ENCODE results near the gene MLH3. TPM values are rescaled to one million over a fixed set of nuclear protein-coding genes. Genes with fewer than 3 reads are reported as not detected.

The MLH3 gene
- total RNA-seq, 3 donors from 2014 or later = 31.8 to 53.1 (median 42.9) TPM

DNA sequence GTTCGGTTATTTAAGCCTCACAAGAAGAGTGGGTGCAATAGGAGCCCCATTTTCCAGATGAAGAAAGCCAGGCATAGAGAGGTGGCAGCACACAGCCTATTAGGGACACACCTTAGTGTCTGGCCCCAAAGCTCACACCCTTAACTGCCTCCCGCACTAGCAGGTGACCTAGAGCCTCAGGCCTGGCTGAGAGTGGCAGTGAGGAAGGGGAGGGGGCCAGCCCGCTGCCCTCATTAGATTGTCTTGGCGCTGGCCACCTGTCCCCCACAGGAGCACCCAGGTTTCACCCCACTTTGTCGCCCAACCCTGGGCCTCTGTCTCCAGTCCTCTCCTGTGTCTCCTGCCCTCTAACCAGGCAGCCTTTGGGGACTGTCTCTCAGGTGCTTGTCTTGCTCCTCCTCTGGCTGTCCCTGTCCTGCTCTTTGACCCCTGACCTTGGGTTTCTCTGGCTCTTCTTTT, 77.3 kb downstream of the MLH3 start:
- Histone ChIP-seq H3K27me3 (no peaks in the 10 kb centered on the region), H3K4me3 (no peak overlapping the region), H3K4me1 (peaks cover 0 to 1% of the 10 kb centered on the region in 2 donors), H3K27ac (peak overlapping the region in 1 of 2 donors; percentile 68), H3K9me3 (no peaks in the 10 kb centered on the region), H3K36me3 (no peaks in the 10 kb centered on the region)
- intact Hi-C loops (cut with DNase I; ENCODE audit: low total_unique reads) = no loop called here
- TF ChIP-seq POLR2AphosphoS5 (IDR thresholded peaks at IDR 0.05) = no peak
- no peak for TF ChIP-seq CTCF (IDR thresholded peaks at IDR 0.05)
- TF ChIP-seq POLR2A (IDR thresholded peaks at IDR 0.05) = no peak
- DNase-seq (ENCODE audit: low spot score in 2 of 2) = no peak

DNA sequence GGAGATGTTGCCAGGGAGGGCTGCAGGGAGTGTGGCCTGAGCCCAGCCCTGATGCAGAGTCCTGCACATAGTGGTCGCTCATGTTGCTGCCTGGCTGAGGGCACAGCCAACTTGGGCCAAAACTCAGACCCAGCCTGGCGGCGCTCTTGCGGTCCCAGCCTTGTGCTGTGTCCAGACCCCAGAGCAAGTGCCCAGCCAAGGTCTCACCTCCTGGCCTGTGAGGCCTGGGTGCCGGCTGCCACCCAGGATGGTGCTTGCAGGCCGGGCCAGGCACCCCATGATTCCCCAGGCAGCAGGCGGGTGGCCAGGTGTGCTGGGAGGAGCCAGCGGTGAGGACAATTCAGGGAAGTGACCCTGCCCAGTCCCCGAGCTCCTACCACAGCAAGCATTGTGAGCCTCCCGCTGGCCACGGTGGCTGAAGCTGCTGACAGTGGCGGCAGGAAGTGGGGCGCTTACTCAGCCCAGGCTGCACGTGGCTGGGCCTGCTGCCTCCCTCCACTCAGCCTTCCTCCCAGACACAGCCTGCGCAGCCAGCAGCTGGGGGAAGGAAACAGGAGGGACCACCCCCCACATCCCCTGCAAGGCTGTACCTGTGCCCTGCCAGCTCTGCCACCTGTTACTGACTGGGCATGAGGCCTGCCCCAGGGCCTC, 78.1 kb downstream of the MLH3 start:
- intact Hi-C loops (cut with DNase I; ENCODE audit: low total_unique reads) = no loop called here
- TF ChIP-seq CTCF (IDR thresholded peaks at IDR 0.05) (no peak), POLR2AphosphoS5 (IDR thresholded peaks at IDR 0.05) (peak in 1 of 3 donors; percentile 32)
- no peaks in the 10 kb centered on the region for H3K27me3 ChIP-seq
- H3K27ac ChIP-seq = peak overlapping the region in 1 of 2 donors; percentile 68
- no peak overlapping the region for H3K4me3 ChIP-seq
- no peaks in the 10 kb centered on the region for H3K36me3 ChIP-seq
- H3K4me1 ChIP-seq = no peaks in the 10 kb centered on the region
- DNase-seq (ENCODE audit: low spot score in 2 of 2) = no peak
- H3K9me3 ChIP-seq = no peaks in the 10 kb centered on the region

GRCh38 chr14:74968811-74969210, 82.5 kb downstream of the MLH3 start:
- Histone ChIP-seq H3K9me3 (no peaks in the 10 kb centered on the region), H3K27me3 (no peaks in the 10 kb centered on the region), H3K4me3 (no peak overlapping the region), H3K36me3 (no peaks in the 10 kb centered on the region), H3K4me1 (no peaks in the 10 kb centered on the region), H3K27ac (no peak overlapping the region)
- intact Hi-C loops (cut with DNase I; ENCODE audit: low total_unique reads) = no loop called here
- no peak for DNase-seq (ENCODE audit: low spot score in 2 of 2)
- TF ChIP-seq POLR2A (IDR thresholded peaks at IDR 0.05) (no peak), POLR2AphosphoS5 (IDR thresholded peaks at IDR 0.05) (no peak), CTCF (IDR thresholded peaks at IDR 0.05) (no peak)

DNA sequence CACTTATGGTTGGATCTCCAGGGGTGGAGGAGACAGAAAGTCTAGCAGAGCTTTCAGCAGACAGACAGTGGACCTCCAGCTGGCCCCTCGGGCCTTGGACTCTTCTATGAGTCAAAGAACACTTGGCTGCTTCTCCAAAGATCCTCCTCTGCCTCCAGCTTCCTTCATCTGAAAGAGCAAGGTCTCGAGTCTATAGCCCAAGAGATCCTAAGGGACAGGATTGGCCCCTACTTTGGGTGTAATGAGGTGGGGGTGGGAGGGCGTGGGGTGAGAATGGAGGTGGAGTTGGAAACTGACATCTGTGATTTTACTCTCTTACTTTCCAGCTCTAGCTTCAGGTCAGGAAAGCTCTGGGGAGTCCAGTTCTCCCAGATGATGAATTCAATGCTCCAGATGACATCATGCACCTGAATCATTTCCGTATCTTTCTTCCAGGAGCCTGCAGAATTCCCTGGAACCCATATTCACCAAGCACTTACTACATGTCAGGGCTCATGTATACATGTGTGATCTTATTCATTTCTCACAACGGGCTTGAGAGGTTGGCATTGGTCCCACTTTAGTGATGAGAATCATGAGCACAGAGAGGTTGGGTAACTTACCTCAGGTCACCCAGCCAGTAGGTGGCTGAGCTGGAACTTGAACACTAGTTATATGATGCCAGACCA, 85.6 kb downstream of the MLH3 start:
- no peak for DNase-seq (ENCODE audit: low spot score in 2 of 2)
- no peaks in the 10 kb centered on the region for H3K4me1 ChIP-seq
- H3K27ac ChIP-seq = no peak overlapping the region
- no peaks in the 10 kb centered on the region for H3K9me3 ChIP-seq
- no peak overlapping the region for H3K4me3 ChIP-seq
- TF ChIP-seq POLR2AphosphoS5 (IDR thresholded peaks at IDR 0.05) = no peak
- no peak for TF ChIP-seq POLR2A (IDR thresholded peaks at IDR 0.05)
- TF ChIP-seq CTCF (IDR thresholded peaks at IDR 0.05) = no peak
- H3K36me3 ChIP-seq = no peaks in the 10 kb centered on the region
- intact Hi-C loops (cut with DNase I; ENCODE audit: low total_unique reads) = no loop called here
- no peaks in the 10 kb centered on the region for H3K27me3 ChIP-seq

GRCh38 chr14:74964787-74965485, 86.3 kb downstream of the MLH3 start:
- no peaks in the 10 kb centered on the region for H3K36me3 ChIP-seq
- TF ChIP-seq CTCF (IDR thresholded peaks at IDR 0.05) = no peak
- no peak for TF ChIP-seq POLR2A (IDR thresholded peaks at IDR 0.05)
- no peak for TF ChIP-seq POLR2AphosphoS5 (IDR thresholded peaks at IDR 0.05)
- intact Hi-C loops (cut with DNase I; ENCODE audit: low total_unique reads) = no loop called here
- no peaks in the 10 kb centered on the region for H3K9me3 ChIP-seq
- no peaks in the 10 kb centered on the region for H3K27me3 ChIP-seq
- peak overlapping the region in 1 of 2 donors; percentile 68 for H3K27ac ChIP-seq
- no peaks in the 10 kb centered on the region for H3K4me1 ChIP-seq
- no peak overlapping the region for H3K4me3 ChIP-seq
- DNase-seq (ENCODE audit: low spot score in 2 of 2) = no peak
